CD4-positive, alpha-beta T cell treated with Interleukin-21 for 1 hour (primary cell): Measurements from ENCODE around the gene LIN28B.
"Not testable (repeated sequence)": the region's sequence is repeated elsewhere in the genome, so short reads cannot be mapped to it uniquely, and the experiment has no call there.

Experiments
- DNase-seq: peaks from one replicate; pipeline ENCODE4 v3.0.0-alpha.2; 2020

The LIN28B gene, protein sequence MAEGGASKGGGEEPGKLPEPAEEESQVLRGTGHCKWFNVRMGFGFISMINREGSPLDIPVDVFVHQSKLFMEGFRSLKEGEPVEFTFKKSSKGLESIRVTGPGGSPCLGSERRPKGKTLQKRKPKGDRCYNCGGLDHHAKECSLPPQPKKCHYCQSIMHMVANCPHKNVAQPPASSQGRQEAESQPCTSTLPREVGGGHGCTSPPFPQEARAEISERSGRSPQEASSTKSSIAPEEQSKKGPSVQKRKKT

DNA sequence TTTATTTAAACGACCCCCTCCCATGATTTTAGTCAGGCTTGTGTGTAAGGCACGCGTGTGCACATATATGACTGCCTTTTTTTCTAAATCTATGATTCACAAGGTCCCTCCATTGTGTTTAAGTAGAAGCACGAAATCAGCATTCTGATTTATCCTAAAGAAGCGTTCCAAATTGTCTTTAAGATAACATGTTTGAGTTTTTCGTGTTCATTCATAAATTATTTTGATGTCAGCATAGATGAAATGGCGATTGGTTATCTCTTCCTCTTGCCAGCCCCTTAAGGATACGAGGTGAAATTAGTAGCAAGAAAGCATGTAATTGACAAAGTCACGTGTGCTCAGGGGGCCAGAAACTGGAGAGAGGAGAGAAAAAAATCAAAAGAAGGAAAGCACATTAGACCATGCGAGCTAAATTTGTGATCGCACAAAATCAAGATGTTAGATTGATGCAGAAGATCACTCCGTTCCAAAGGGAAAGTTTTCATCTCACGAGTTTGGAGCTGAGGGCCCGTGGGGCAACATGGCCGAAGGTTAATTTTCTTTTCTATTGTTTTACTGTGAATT is at the start of gene LIN28B:
Gene LIN28B, plus strand, starts transcription at position 377 of the 564 bp plus-strand sequence. Its CDS starts 144 bp downstream, at position 521.
- DNase-seq, result no peak

DNA sequence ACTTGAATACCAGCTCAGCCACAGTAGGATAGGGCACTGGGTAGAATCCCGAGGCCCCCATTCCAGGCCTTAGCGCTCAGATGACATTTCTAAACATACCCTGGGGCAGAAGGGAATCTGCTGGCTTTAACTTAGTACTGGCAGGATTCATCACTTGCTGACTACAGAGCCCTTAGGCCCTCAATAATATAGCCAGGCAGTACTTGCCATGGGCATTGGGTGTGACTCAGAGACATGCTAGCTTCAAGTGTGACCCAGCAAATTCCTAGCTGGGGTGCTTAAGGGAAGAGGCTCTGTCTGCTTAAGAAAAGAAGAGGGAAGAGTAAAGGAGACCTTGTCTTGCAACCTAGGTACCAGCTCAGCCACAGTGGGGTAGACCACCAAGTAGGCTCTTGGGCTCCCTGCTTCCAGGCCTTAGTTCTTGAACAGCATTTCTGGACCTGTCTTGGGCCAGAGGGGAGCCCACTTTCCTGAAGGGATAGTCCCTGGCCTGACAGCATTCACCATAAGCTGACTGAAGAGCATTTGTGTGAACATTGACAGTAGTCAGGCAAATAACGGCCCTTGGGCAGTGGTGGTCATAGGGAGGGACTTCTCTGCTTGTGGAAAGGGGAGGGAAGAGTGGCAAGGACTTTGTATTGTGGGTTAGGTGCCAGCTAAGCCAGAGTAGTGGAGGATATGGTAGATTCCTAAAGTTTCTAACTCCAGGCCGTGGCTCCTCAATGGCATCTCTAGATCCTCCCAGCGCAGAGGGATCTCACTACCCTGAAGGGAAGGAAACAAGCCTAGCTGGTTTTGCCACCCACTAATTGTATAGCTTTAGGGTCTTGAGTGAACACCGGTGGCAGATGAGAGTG is 48.6 kb upstream of the LIN28B start:
- no peak for DNase-seq

DNA sequence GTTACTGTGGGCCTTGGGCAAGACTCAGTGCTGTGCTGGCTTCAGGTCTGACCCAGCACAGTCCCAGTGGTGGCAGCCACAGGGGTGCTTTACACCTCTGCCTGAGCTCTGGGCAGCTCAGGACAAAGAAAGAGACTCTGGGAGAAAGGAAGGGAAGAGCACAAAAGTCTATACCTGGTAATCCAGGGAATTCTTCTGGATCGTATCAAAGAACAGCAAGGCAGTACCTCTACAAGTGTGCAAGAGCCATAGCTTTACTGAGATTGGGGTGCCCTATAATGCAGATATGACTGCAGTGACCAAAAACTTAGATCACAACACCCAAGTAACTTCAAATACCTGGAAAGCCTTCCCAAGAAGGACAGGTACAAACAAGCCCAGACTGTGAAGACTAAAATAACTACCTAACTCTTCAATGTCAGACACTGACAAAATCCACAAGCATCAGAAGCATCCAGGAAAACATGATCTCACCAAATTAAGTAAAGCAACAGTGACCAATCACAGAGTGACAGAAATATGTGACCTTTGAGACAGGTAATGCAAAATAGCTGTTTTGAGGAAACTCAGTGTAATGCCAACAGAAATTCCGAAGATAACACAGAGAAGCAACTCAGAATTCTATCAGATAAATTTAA is 47.9 kb upstream of the LIN28B start:
- no peak for DNase-seq

DNA sequence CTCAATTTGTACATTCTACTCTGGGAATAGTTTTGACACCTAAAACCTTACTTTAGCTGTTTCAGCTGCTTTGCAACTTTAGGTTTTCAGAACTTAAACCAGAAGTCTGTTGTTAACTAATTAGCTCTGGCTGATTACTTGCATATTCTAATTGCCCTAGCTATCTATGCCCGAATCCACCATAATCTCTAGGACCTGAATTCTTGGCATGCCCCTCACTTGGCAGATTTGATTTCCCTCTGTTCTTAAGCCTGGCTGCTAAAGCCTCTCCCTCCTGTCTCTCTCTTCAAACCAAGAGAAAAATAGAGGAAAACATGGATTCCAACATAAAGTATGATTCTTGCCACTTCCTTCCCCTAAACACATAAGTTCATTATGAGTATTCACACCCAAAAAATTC is 35.0 kb upstream of the LIN28B start:
- DNase-seq, result no peak

DNA sequence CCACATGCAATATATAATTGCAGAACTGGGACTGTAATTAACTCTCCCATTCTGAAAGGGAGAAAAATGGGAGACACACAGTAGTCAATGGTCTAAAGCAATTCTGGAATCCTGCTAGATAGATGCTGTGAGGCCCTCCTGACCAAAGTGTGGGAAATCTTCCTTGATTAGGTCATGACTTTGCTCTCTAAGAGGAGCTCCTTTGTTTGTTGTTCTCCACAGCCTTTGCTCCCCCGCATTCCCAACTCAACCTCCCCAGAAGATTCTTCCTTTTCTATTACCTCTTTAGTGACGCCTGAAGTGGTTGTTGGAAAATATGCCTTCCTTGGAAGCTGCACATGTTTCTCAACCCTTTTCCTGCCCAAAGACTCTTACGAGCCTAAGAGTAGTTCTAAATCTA is 28.8 kb upstream of the LIN28B start:
- DNase-seq, result no peak

DNA sequence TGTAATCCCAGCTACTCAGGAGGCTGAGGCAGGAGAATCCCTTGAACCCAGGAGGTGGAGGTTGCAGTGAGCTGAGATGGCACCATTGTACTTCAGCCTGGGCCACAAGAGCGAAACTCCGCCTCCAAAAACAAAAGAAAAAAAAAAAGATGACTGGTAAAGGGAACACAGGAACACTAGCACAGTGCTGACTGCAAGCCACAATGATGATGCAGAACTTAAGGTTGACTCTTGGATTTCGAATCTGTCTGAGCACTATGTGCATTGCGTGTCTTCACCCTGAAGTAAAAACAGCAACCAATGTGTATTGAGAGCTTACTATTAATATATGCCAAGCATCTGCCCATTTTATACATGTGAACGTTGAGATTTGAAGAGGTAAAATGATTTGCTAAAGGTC is 27.6 kb upstream of the LIN28B start:
- DNase-seq, result no peak

DNA sequence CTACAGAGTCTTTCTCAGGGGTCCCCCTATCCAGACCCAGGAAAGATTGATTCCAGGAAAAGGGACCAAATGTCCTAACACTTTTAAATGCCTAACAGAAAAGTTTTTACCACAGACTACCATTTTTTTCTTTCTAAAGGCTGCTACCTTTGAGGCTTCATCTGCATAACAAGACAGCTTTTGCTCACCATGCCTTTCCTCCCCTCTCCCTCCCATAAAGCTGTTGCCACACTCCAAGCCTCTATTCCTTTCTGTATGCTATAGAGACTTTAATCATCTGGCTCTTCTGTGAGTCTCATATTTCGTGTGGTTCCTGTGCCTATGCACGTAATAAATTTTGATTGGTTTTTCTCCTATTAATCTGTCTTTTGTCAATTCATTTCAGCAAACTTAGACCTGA is 26.0 kb upstream of the LIN28B start:
- DNase-seq, result no peak

DNA sequence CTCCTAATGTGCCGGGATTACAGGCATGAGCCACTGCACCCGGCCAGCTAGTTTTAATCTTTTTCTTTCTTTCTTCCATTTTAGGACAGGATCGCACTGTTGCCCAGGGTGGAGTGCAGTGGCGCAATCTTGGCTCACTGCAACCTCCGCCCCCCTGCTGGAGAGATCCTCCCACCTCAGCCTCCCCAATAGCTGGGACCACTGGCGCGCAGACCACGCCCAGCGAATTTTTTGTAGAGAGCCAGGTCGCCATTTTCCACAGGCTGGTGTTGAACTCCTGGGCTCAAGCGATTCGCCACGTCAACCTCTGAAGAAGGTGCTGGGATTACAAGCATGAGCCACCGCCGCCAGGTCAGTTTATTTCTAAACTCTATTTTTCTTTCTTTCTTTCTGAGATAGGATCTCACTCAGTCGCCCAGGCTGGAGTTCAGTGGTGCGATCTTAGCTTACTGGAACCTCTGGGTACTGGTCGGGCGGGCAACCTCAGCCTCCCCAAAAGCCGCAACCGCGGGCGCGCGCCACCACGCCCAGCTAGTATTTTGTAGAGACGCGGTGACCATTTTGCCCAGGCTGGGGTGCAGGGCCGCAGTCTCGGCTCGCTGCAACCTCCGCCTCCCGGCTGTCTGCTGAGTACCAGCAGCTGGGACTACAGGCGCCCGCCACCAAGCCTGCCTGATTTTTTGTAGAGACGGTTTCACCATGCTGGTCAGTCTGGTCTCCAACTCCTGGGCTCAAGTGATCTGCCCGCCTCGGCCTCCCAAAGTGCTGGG is 20.0 kb upstream of the LIN28B start:
- no peak for DNase-seq

DNA sequence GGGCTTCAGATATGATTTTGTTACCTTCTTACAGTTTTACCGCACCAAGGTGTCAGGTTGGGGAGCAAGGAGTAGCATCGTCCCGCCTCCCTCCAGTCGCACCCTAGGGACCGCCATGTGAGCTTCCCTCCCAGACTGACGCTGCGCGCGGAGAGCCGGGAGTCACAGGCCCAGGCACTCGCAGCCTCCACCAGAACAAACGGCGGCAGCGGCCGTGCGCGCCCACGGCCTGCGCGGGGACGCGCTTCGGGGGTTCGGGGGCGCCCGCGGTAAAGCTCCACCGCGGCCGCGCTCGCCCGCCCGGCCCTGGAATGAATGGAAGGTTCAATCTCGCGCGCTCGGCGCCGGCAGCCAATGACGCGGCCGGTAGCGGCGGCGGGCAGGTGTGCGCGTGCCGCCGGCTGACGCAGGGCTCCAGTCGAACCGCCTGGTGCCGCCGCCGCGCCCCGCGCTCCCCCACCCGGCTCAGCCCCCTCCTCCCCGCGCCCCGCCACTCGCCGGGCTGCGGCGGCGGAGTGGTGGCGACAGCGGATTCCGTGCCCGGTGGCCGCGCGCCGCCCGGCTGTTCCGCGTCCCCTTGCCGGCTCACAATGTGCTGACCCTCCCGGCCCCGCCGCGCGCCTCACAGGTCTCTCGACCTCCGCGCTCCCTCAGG is 16.5 kb upstream of the LIN28B start:
- no peak for DNase-seq

DNA sequence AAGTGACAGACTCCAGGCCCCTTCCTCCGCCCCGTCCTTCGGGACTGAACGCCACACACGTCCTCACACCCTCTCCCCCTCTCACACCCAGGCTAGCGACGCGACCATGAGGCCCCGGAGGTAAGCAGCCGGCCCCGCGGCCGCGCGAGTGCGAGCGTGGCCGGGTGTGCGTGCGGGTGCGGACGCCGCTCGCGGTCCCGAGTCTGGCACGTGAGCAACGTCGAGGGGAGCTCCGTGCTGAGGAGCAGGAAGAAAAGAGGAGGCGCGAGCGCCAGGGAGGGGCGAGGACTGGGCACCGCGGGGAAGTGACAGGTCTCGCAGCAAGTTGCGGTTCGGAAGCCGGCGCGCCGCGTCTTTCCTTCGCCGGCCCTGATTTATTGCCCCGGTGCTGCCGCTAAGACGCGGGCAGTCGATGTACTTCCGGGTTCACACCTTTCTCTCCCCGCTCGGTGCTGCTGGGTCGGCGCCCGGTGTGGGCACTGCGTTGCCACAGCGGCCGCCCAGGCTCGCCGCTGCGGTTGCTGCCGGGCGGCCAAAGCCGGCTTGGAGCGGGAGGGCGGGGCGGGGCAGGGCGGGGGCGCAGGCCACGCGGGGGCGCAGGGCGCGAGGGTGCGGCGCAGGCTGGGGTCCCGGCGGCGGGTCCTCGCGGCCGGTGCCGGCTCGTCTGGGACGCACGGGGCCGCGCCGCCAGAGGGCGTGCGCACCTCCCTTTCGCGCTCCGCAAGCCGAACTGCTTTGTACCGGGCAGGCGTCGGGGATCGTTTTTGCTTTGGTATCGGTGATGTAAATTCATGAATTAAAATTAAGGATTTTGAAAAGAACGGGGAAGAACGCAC is 15.8 kb upstream of the LIN28B start:
- no peak for DNase-seq

DNA sequence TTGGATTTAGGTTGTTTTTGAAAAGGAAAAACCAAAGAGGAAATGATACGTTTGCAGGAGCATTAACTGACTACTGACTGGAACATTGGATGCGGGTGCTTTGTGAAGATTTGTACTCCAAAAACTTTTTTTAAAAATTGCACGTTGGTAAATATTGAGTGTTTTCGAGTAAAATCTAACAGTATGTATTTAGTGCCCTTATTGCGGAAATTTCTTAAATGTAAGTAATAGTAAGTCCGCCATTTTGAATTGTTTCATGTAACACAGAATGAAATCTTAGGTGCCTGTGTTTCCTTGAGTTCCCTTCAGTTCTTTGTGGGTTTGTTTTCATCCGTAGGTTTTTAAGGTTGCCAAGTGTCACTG is 15.2 kb upstream of the LIN28B start:
- no peak for DNase-seq

DNA sequence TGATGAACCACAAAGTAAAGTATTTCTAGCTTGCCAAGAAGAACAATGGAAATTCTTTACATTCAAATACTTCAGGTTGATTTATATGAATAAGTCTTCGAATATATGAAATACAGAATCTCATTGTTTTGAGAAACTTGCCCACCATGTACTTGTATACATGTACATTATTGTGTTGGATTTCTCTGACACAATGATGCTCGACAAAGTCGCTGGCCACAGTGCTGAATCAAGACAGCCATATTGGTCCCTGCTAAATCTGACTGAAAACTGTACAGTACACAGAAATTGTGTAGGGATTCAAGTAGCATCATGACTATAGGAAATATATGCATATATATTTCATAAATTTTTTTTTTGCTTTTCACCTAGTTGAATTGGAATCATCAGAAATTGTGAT is 13.1 kb upstream of the LIN28B start:
- DNase-seq, result no peak

DNA sequence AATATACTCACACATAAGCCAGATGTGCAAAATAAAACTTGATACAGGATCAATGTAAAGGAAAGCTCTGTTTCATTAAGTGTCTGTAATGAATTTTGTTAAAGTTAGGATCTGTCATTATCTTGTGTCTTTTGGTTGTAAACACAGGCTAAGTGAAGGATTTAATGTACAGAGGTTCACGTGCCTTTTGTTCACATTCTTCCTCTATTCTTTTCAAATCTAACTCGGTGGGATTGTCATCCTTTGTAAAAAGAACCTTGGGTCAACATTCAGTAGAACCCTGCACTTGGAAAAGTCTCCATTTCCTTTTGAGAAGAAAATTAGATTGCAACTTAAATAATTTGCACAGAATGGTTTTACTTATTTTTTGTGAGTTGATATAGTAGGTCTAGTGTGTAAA is 7.7 kb upstream of the LIN28B start:
- DNase-seq, result no peak

DNA sequence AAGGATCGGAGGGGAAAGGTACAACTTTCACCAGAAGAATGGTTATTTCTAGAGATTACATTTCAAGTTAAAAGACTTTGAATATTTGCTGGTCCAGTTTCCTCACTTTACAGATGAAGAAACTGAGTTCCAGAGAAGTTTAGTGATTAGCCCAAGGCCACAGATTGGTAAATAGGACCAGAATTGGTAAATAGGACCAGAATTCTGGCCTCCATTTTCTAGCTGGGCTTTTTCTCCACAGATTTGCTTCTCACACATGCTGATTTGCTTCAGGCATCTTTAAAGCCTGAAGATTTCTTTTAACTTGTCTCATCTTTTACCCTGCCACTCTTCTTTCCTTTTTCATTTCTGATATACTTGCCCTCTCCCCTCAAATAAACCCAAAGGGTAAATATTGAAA is 5.2 kb upstream of the LIN28B start:
- DNase-seq, result no peak

DNA sequence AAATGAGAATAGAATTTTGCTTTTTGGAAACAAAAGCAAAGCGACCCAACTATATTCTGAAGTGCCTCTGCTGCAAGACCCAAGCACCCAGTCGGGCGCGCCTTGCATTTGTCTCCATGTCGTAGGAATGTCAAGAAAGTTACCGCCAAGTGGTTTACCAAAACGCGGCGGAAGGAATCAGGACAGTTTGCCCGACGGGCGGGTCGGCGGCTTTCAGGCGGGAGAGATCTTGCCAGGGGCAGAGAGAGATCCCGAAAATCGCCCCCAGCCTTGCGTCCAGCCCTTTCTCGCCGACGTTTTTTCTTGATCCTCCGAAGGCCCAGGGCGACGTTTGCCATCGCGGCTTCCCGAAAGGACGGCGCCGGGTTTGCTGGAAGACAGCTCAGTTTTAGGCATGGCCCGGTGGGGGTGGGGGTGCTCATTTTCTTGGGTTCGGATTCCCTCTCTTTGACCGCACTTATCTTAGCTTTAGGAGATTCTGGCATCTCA is 4.0 kb upstream of the LIN28B start:
- no peak for DNase-seq

DNA sequence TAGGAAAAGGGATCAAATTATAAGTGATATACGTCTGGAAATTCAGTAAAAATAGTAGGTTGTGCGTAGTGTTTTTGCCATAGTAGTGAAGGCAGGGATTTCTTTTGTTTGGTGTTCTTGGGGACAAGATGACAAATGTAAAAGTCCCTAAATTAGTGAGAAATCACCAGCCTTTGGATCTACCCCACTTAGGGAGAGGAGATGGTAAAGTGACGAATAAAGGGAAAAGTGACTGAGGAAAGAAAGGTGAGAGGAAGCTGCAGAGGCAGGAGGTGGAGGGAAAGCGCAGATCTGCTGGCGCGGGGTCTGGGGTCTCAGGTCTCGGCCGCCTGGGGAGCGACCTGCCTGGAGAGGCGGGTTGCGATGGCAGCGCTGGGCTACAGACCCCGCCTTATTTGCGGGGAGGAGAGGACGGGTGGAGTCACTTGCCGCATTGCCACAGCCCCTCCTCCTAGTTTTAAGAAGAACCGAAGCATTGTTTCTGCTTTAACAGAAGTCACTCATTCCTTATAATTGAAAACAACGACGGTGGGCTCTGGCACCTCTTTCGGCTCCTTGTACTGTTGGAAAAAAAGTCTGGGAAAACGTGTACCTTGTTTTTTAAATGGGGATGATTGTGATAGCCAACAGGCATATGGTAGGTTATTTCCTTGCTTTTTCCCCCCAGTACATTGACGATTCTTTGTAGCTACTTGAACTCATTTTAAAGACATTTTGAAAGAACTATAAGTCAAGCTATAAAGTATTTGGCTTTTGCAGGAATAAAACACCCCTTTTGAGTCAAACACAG is 3.3 kb upstream of the LIN28B start:
- not testable (repeated sequence) for DNase-seq

DNA sequence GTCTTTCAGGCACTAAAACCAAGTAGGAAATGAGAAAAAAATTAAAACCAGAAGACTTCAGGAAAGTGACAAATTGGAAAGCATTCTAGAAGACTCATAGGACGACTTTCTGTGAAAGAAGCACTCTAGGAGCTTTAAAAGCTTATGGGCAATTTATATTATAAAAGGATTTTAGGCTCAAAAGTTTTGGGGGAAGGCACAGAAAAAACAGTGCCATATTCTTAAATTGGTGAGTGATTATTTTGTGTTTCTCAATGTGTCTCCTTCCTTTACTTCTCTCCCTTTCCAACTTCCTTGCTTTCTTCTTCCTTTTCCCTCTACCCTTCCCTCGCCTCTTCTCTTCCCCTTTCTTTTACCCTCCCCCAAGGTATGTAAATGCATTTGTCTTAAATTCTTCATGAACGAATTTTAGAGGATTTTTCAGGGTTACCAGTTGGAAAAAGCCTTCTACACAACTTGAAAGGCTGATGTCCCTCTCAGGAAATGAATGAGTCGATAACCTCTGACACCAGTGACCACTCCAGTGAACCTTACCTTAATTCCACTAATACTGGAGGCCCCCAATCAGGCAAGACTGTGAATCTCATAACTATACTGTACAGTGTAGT is 2.6 kb upstream of the LIN28B start:
- no peak for DNase-seq

DNA sequence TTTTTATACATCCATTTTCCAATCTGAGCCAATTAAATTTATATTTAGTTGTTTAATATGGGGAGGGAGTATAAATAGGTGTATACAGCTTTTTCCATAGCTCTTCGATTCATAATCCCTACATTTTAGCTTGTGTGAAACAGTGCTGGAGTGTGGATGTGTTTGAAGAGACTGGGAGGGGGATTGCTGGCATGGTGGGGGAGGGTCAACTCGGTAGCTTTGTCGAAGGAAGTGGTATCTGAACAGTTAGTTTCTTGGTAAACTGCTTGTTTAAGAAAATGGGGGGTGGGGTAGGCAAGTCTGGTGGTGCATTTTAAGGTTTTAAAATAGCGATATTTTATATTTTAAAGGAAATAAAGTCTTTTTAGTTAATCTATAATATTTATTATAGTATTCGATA is 1.4 kb upstream of the LIN28B start:
- DNase-seq, result no peak

DNA sequence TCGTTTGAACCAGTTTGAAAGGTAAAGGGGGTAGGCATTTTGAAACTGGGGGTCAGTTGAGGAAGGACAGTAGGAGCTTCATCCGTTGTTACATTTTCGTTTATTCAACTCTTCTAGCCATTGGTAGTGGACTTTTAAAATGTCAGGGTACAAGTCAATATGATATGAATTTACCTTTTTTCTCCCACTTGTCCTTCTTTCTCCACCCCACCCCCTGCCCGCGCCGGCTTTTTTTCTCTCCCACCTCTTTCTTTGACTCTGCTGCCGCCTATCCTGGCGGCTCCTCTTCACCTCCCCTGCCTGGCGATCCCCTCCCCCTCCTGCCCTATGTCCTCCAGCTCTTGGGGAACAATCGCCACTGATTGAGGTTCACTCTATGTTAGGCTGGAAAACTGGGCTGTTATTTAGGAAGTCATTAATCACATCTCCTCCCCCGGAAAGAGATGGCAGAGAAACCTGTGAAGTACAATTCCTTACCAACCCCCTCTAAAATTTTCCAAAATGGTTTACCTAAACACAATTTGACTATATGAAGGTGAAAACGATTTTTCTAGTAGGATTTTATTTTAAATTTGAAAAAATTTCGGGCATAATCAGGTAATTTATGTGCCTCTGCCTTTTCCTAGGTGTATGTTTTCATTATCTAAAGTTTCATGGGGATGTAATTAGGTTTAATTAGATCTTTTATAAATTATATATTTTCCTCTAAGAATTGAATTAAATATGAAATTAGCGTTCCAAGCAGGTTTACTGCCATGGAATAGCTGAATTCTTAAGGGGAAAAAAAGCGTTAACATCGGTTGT is 778 bp upstream of the LIN28B start:
- no peak for DNase-seq
